ENCODE data around the gene IL4. TPM values are rescaled to one million over a fixed set of nuclear protein-coding genes. Genes with fewer than 3 reads are reported as not detected.

The IL4 gene
- total RNA-seq: not detected in 2 replicates

DNA sequence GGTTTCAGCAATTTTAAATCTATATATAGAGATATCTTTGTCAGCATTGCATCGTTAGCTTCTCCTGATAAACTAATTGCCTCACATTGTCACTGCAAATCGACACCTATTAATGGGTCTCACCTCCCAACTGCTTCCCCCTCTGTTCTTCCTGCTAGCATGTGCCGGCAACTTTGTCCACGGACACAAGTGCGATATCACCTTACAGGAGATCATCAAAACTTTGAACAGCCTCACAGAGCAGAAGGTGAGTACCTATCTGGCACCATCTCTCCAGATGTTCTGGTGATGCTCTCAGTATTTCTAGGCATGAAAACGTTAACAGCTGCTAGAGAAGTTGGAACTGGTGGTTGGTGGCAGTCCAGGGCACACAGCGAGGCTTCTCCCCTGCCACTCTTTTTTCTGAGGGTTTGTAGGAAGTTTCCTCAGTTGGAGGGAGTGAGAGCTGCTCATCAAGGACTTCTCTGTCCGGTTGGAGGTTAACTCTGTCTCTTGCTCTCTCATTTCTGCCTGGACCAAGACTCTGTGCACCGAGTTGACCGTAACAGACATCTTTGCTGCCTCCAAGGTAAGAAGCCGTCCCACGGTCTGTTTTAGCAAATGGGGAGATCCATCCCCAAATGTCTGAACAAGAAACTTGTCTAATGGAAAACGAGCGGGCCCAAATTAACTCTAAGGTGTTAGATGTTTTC lies at the start of gene IL4:
TSS of gene IL4 (plus strand) at position 51 of the 692 bp plus-strand sequence. CDS start at position 113, 62 bp downstream.

GRCh38 chr5:132657676-132658380 lies 16.0 kb upstream of the IL4 start, which contains the start of gene IL13:
Gene IL13, plus strand, starts transcription at chr5:132658173. Its CDS starts 14 bp downstream, at chr5:132658187.

Other genes starting within 250 kb of the IL4 start
- 58.0 and 94.3 TPM in 2 replicates for gene IRF1, start 183.2 kb upstream of the IL4 start, total RNA-seq
- not detected in 2 replicates for gene IL5, start 130.5 kb upstream of the IL4 start, total RNA-seq
- 33.8 and 48.4 TPM in 2 replicates for gene RAD50, start 117.0 kb upstream of the IL4 start, total RNA-seq
- not detected in 2 replicates for gene IL13, start 15.8 kb upstream of the IL4 start, total RNA-seq
- gene KIF3A, start 63.6 kb downstream of the IL4 start, total RNA-seq: 9.4 and 10.1 TPM in 2 replicates
- not detected in 2 replicates for gene CCNI2, start 73.4 kb downstream of the IL4 start, total RNA-seq
- 31.1 and 67.0 TPM in 2 replicates for gene SEPTIN8, start 103.2 kb downstream of the IL4 start, total RNA-seq
- not detected in 2 replicates for gene SOWAHA, start 139.3 kb downstream of the IL4 start, total RNA-seq
- gene SHROOM1, start 156.7 kb downstream of the IL4 start, total RNA-seq: 2.0 and 8.9 TPM in 2 replicates
- 0.22 TPM in 1 of 2 replicates, not detected in the other for gene GDF9, start 192.5 kb downstream of the IL4 start, total RNA-seq
- gene UQCRQ, start 192.7 kb downstream of the IL4 start, total RNA-seq: 50.3 and 62.1 TPM in 2 replicates
- gene LEAP2, start 199.7 kb downstream of the IL4 start, total RNA-seq: 0.22 and 0.43 TPM in 2 replicates